ENCODE results near the gene LRRC25. TPM values are rescaled to one million over a fixed set of nuclear protein-coding genes. Genes with fewer than 3 reads are reported as not detected.

LRRC25 gene
- polyA plus RNA-seq, 3 donors: 0.75 to 1.6 (median 0.88) TPM

DNA sequence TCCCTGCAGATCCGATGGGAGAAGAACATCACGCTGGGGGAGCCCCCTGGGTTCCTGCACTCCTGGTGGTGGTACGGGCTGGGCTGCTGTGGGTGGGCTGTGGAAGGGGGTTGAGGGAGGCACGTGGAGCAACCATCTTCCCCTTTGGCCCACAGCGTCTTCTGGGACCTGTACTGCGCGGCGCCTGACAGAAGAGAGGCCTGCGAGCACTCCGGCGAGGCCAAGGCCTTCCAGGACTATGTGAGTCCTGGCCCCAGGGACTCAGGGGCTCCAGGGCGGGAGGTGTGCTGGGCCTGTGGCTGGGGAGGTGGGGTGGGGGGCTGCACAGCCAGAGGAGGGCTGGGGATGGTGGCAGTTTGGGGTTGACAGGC, 30.3 kb upstream of the LRRC25 start:
- DNase-seq (ENCODE audit: extremely low read depth in 1 of 11, low read depth in 9 of 11, low spot score in 4 of 11): no peak

DNA sequence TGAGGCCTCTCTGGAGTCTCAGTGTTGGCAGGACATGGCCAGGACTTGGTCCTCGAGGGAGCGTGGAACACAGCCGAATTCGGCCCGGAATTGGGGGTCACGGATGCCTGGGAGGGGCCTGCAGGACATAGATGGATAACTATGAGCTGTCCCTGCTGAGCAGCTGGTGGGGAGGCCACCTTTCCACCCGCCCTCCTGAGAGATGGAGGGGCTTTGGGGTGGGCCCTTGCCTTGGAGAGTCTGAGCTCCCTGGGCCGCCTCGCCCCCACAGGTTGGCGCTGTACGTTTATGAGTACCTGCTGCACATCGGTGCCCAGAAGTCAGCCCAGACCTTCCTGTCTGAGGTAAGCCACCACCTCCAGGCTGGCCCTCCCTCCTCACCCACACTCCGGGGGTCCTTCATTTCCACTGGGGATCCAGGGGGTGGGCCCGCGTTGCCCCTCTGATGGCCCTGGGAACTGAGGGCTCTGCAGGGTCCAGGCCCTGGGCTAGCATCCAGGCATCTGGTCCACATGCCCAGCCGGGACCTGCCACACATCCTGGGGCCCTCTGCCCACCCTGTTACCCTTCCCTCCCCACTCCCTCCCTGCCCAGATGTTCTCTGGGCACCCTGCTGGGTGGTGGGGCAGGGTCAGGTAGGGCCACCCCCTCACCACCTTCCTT, 29.8 kb upstream of the LRRC25 start:
- no peak for DNase-seq (ENCODE audit: extremely low read depth in 1 of 11, low read depth in 9 of 11, low spot score in 4 of 11)

DNA sequence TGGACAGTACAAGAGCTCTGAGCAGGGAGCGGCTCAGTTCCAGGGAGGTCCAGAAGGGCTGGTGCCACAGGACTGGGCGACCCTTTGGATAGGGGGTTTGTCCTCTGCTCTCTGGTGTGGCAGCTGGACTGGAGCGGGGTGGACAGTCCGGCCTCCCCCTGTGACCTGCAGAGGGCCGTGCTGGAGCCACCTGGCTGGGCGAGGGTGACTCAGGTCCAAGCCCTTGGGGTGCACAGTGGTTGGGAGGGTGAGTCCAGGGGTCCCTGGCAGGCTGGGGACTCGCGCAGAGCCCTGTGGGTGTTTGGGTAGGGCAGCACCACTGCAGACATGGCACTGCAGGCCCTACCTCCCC, 29.0 kb upstream of the LRRC25 start:
- no peak for DNase-seq (ENCODE audit: extremely low read depth in 1 of 11, low read depth in 9 of 11, low spot score in 4 of 11)

DNA sequence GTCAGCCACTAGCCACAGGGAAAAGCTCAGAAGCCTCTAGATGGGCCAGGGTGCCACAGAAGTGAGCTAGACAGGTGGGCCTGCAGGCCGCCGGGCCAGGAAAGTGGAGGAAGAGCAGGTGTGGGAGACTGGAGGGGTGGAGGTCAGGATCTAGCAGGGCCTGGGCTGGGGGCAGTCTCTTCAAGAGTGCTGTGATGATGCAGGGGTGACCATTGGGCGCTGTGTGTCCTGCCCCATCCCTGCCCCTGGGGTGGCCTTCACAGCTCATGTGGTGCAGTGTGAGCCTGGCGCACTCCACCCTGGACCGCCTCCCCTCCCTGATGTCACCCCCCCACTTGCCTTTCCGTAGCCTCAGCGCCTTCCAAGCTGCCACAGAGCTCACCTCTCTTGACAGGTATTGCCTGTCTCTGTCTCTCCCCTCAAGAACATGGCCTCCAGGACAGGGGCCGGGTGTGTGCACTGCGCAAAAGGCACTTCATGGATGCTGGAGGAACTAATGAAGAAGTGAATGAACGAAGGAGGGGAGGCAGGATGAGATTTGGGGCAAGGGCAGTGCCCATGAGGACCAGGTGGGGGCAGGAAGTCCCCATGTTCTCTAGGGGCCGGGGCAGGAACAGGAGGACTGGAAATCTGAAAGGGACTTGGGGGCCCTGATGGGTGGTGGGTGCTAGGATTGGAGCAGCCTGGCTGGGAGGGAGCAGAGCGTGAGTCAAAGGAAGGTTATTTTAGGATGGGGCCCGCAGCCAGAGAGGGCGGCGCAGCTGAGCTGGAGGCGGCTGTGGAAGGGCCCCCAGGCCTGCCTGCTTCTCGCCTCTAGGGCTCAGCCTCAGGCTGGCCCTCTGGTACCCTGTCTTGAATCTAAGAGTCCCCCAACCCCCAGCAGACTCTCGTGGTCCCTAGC, 28.3 kb upstream of the LRRC25 start:
- DNase-seq (ENCODE audit: extremely low read depth in 1 of 11, low read depth in 9 of 11, low spot score in 4 of 11): no peak

GRCh38 chr19:18424890-18425514, 27.6 kb upstream of the LRRC25 start:
- DNase-seq (ENCODE audit: extremely low read depth in 1 of 11, low read depth in 9 of 11, low spot score in 4 of 11): no peak

GRCh38 chr19:18424122-18424889, 26.9 kb upstream of the LRRC25 start:
- DNase-seq (ENCODE audit: extremely low read depth in 1 of 11, low read depth in 9 of 11, low spot score in 4 of 11): no peak

GRCh38 chr19:18423258-18424020, 26.0 kb upstream of the LRRC25 start:
- DNase-seq (ENCODE audit: extremely low read depth in 1 of 11, low read depth in 9 of 11, low spot score in 4 of 11): no peak

- DNase-seq (ENCODE audit: extremely low read depth in 1 of 11, low read depth in 9 of 11, low spot score in 4 of 11): no peak
These were observed 25.2 kb upstream of the LRRC25 start for GRCh38 chr19:18422530-18423191.

GRCh38 chr19:18421371-18421959, 24.0 kb upstream of the LRRC25 start:
- DNase-seq (ENCODE audit: extremely low read depth in 1 of 11, low read depth in 9 of 11, low spot score in 4 of 11): no peak

- DNase-seq (ENCODE audit: extremely low read depth in 1 of 11, low read depth in 9 of 11, low spot score in 4 of 11): no peak
These were observed 23.5 kb upstream of the LRRC25 start for GRCh38 chr19:18420930-18421329.

- no peak for DNase-seq (ENCODE audit: extremely low read depth in 1 of 11, low read depth in 9 of 11, low spot score in 4 of 11)
These were observed 22.5 kb upstream of the LRRC25 start for GRCh38 chr19:18419699-18420460.

DNA sequence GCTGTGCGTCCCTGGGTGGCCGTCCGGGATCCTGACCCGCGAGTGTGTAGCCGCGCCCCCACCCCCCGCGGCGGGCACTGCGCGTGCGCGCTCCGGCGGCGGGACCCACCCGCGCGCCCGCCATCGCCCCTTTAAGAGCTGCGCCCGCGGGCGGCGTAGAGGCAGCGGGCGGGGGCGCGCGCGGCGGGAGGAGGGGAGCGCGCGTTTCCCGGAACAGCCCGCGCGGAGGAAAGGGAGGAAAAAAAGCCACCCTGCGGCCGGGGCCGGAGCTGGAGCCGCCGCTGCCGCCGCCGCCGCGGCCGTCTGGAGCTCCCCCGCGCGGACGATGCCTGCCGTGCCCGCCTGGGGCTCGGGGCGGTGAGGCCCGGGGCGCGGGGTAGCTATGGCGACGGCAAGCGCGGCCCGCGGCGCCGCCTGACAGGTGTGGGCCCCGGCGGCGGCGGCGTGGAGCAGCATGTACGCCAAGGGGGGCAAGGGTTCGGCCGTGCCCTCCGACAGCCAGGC, 21.8 kb upstream of the LRRC25 start, which contains the start of gene SSBP4:
Gene SSBP4, plus strand, starts transcription at position 204 of the 504 bp plus-strand sequence. Its CDS starts 251 bp downstream, at position 455.
- DNase-seq (ENCODE audit: extremely low read depth in 1 of 11, low read depth in 9 of 11, low spot score in 4 of 11): no peak

GRCh38 chr19:18418483-18419194, 21.2 kb upstream of the LRRC25 start:
- DNase-seq (ENCODE audit: extremely low read depth in 1 of 11, low read depth in 9 of 11, low spot score in 4 of 11): no peak

GRCh38 chr19:18418029-18418482, 20.6 kb upstream of the LRRC25 start:
- DNase-seq (ENCODE audit: extremely low read depth in 1 of 11, low read depth in 9 of 11, low spot score in 4 of 11): no peak

- peak in 2 of 11 donors; percentile 81 to 88 for DNase-seq (ENCODE audit: extremely low read depth in 1 of 11, low read depth in 9 of 11, low spot score in 4 of 11)
These were observed 20.0 kb upstream of the LRRC25 start for GRCh38 chr19:18417250-18418028.
